Activated T-cell treated with anti-CD3 and anti-CD28 coated beads, Interleukin-2, amount 50 U/mL, for 24 hours (primary cell): Measurements from ENCODE around the gene TXNDC2.

Experiments
- DNase-seq: peaks from one replicate; pipeline ENCODE4 v3.0.0-alpha.2; 2020
- H3K27ac Mint-ChIP-seq: 2 replicates; pipeline ENCODE4 v1.8.0; 2020; ENCODE audit warnings: mild to moderate bottlenecking, mixed read lengths
- H3K27me3 Mint-ChIP-seq: 2 replicates; pipeline ENCODE4 v1.8.0; 2020; ENCODE audit warnings: mixed read lengths
- H3K36me3 Mint-ChIP-seq: 2 replicates; pipeline ENCODE4 v1.8.0; 2020; ENCODE audit warnings: low read depth, mixed read lengths
- H3K4me1 Mint-ChIP-seq: 2 replicates; pipeline ENCODE4 v1.8.0; 2020; ENCODE audit warnings: low read depth, mixed read lengths
- H3K4me3 Mint-ChIP-seq: 2 replicates; pipeline ENCODE4 v1.8.0; 2020; ENCODE audit warnings: mild to moderate bottlenecking, moderate library complexity, mixed read lengths
- H3K9me3 Mint-ChIP-seq: 2 replicates; pipeline ENCODE4 v1.8.0; 2020; ENCODE audit warnings: mixed read lengths

TXNDC2 gene

GRCh38 chr18:9868857-9869714 is 16.7 kb upstream of the TXNDC2 start:
- H3K36me3 Mint-ChIP-seq = no peaks in the 10 kb centered on the region
- no peak for DNase-seq
- no peak overlapping the region for H3K4me3 Mint-ChIP-seq
- H3K27me3 Mint-ChIP-seq = peaks cover 43% of the 10 kb centered on the region
- no peak overlapping the region for H3K27ac Mint-ChIP-seq
- H3K9me3 Mint-ChIP-seq = peaks cover 15% of the 10 kb centered on the region
- peaks cover 10% of the 10 kb centered on the region for H3K4me1 Mint-ChIP-seq

DNA sequence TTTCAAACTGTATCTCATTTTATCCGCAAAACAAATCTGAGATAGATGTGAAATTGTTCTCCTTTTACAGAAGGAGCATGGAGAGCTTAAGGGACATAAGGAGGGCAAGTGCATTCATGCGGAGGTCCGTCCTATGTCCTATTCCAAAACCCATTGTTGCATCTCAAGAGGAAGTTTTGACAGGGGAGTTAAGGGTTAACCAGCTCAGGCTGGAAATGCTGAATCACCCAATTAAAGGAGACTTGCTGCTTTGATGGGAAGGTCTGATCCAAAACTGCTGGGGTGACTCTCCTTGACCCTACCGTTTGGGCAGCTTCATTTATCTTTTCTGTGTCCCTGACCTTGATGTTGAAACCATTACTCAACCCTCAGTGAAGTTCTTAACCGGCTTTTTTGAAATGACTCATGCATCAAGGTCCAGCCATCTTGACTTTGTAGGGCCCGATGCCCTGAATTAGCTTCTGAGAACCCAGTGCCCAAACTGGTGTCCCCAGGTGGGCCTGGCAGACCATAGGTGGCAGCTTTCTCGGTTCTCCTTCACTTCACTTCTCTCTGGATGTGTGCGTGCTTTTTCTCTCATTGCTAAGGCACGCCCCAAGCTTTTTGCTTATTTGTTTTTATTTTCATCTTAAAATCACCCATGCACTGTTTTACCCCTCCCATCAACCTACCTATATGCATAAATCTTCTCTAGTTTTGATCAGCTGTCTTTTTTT is 15.9 kb upstream of the TXNDC2 start:
- H3K4me3 Mint-ChIP-seq = no peak overlapping the region
- no peak for DNase-seq
- peaks cover 10% of the 10 kb centered on the region for H3K4me1 Mint-ChIP-seq
- peaks cover 15% of the 10 kb centered on the region for H3K9me3 Mint-ChIP-seq
- no peak overlapping the region for H3K27ac Mint-ChIP-seq
- peaks cover 44% of the 10 kb centered on the region for H3K27me3 Mint-ChIP-seq
- no peaks in the 10 kb centered on the region for H3K36me3 Mint-ChIP-seq

DNA sequence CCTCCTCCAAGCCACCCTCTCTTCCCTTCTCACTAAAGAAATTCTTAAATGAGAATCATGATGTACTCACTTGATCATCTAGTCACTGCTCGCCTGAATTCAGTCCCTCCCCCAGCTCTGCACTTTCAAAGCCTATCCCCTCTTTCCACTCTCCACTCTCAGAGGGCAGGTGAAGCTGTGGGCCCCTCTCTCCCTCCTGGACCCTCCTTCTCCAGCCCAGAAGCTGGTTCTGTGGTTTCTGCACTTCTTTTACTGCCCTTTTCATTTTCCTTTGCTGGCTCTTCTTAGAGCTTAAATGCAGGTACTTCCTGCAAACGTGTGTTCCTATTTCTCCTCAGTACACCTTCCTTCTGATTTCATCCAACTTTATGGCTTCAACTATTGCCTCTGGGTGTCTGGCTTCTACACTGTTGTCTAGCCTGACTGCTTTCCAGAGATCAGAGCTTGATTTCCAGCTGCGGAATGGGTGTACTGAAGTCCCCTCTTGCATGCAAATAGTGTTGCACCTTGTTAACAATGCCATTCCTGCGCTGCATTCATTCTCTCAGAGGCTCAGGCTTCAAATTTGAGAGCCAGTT is 15.3 kb upstream of the TXNDC2 start:
- H3K27ac Mint-ChIP-seq = no peak overlapping the region
- H3K4me1 Mint-ChIP-seq = peaks cover 10% of the 10 kb centered on the region
- no peak overlapping the region for H3K4me3 Mint-ChIP-seq
- peaks cover 11% of the 10 kb centered on the region for H3K9me3 Mint-ChIP-seq
- no peak for DNase-seq
- peaks cover 41% of the 10 kb centered on the region for H3K27me3 Mint-ChIP-seq
- H3K36me3 Mint-ChIP-seq = no peaks in the 10 kb centered on the region

GRCh38 chr18:9871244-9871746 is 14.5 kb upstream of the TXNDC2 start:
- H3K27ac Mint-ChIP-seq = no peak overlapping the region
- H3K27me3 Mint-ChIP-seq = peaks cover 40% of the 10 kb centered on the region
- H3K4me3 Mint-ChIP-seq = no peak overlapping the region
- H3K4me1 Mint-ChIP-seq = peaks cover 11% of the 10 kb centered on the region
- DNase-seq = no peak
- no peaks in the 10 kb centered on the region for H3K36me3 Mint-ChIP-seq
- peaks cover 3% of the 10 kb centered on the region for H3K9me3 Mint-ChIP-seq

- no peaks in the 10 kb centered on the region for H3K9me3 Mint-ChIP-seq
- peaks cover 42% of the 10 kb centered on the region for H3K27me3 Mint-ChIP-seq
- no peak overlapping the region for H3K27ac Mint-ChIP-seq
- H3K4me1 Mint-ChIP-seq = peaks cover 25% of the 10 kb centered on the region
- no peaks in the 10 kb centered on the region for H3K36me3 Mint-ChIP-seq
- H3K4me3 Mint-ChIP-seq = no peak overlapping the region
- DNase-seq = no peak
Observed at GRCh38 chr18:9872823-9873222, 12.9 kb upstream of the TXNDC2 start.

DNA sequence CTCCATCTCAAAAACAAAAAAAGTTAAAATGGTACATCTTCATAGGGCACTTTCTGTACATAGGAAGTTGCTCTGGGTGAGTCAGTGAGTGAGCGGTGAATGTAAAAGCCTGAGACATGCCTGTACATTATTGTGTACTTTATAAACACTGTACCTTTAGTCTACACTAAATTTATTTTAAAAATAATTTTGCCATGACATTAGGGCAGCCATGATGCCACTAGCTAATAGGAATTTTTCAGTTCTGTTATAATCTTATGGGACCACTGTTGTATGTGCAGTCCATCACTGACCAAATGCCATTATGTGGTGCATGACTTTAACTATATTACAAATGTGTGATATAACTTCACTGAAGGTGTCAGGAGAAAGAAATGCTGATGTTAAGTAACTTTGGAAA is 11.0 kb upstream of the TXNDC2 start:
- Mint-ChIP-seq H3K4me3 (no peak overlapping the region), H3K4me1 (peaks cover 22% of the 10 kb centered on the region), H3K36me3 (no peaks in the 10 kb centered on the region), H3K27ac (no peak overlapping the region), H3K27me3 (peaks cover 31% of the 10 kb centered on the region), H3K9me3 (no peaks in the 10 kb centered on the region)
- DNase-seq = no peak

DNA sequence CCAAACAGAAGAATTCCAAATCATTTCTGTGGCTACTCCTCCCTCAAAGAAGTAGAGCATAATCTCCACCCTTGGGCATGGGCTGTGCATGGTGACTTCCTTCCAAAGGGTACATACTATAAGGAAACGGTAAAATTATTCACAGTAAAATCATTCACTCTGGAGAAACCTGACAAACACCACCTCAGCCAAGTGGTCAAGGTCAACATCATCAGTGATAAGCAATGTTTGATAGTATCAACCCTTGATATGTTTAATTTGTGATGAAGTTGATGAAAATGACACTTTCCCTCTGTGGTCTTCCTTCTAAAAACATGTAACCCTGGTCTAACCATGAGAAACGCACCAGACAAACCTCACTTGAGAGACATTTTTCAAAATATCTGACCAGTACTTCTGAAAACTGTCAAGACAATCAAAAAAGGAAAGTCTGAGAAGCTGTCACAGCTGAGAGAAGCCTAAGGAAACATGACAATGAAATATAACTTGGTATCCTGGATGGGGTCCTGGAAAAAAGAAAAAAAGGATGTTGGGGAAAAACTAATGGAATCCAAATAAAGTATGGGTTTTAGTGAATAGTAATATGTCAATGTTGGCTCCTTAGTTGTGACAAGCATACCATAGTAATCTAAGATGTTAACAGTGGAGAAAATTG is 9.4 kb upstream of the TXNDC2 start:
- Mint-ChIP-seq H3K27me3 (peaks cover 16% of the 10 kb centered on the region), H3K4me1 (peaks cover 15% of the 10 kb centered on the region), H3K36me3 (no peaks in the 10 kb centered on the region), H3K27ac (no peak overlapping the region), H3K9me3 (no peaks in the 10 kb centered on the region), H3K4me3 (no peak overlapping the region)
- DNase-seq = no peak

DNA sequence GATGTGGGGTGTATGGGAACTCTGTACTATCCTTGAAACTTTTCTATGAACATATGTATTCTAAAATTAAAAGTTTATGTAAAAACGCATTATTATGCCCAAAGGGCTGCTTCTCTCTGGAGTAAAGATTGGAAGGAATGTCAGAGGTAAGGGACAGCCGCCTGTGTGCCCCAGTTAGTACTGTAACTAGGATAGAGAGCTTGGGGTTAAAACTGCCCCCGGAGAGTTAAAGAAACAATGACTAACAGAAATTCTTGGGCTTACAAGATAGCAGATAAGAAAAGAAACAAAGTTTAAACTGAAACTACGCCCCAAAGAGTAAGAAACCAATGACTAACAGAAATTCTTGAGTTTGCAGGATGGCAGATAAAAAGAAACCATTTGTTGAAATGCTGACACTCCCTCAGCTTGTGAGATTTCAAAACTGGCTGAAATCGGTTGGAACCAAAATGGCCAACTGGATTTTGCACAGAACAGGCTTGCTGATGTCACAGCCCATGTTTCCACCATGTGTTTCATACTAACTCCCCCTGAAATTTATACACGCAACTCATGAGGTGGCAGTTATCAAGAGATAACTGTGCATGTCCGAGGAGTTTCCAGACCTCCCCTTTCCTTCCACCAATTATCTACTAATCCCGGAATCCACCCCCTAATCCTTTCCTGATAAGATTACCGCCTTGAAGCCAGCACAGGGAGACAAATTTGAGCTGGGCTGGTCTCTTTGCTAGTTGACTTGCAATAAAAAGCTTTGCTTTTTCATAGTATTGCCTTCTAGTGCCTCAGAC is 8.7 kb upstream of the TXNDC2 start:
- peak overlapping the region; percentile 2 for H3K27ac Mint-ChIP-seq
- peaks cover 15% of the 10 kb centered on the region for H3K4me1 Mint-ChIP-seq
- peaks cover 13% of the 10 kb centered on the region for H3K27me3 Mint-ChIP-seq
- H3K36me3 Mint-ChIP-seq = no peaks in the 10 kb centered on the region
- DNase-seq = no peak
- H3K9me3 Mint-ChIP-seq = no peaks in the 10 kb centered on the region
- no peak overlapping the region for H3K4me3 Mint-ChIP-seq

DNA sequence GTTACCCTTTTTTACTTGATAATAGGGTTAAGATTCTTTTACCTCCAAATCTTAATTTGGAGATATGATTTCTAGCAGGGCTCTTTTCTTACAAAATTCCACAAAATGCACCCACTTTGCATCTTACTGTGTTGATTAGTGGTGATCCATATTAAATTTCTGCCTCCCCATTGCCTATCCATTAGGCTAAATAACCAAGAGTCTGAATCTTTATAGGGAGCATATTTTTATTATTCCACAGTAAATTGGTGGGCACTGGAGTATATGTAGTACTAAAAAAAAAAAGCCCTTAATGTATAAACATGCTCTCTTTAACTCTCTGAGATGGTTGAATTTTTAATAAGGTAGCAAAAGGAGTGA is 8.1 kb upstream of the TXNDC2 start:
- H3K4me1 Mint-ChIP-seq = peaks cover 15% of the 10 kb centered on the region
- H3K27ac Mint-ChIP-seq = no peak overlapping the region
- H3K36me3 Mint-ChIP-seq = no peaks in the 10 kb centered on the region
- H3K9me3 Mint-ChIP-seq = no peaks in the 10 kb centered on the region
- no peak for DNase-seq
- no peak overlapping the region for H3K4me3 Mint-ChIP-seq
- H3K27me3 Mint-ChIP-seq = peaks cover 13% of the 10 kb centered on the region

DNA sequence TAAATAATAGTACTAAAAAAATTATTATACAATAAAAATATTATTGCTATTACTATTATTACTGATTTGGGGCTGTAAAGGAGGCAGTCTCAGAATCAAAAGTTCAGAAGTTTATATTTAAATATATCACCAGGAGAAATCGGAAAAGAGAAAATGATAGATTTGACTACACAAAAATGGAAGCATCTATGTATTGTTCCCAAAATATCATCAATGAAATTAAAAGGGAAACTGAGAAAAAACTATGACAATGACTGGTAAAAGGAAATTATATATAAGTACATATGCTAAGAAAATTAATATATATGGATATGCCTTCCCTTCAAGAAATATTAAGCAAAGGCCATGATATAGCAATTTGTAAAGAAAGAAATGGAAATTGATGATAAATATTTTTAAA is 7.7 kb upstream of the TXNDC2 start:
- no peak overlapping the region for H3K27ac Mint-ChIP-seq
- no peak overlapping the region for H3K4me3 Mint-ChIP-seq
- peaks cover 15% of the 10 kb centered on the region for H3K4me1 Mint-ChIP-seq
- H3K9me3 Mint-ChIP-seq = no peaks in the 10 kb centered on the region
- no peaks in the 10 kb centered on the region for H3K36me3 Mint-ChIP-seq
- H3K27me3 Mint-ChIP-seq = peaks cover 13% of the 10 kb centered on the region
- no peak for DNase-seq

DNA sequence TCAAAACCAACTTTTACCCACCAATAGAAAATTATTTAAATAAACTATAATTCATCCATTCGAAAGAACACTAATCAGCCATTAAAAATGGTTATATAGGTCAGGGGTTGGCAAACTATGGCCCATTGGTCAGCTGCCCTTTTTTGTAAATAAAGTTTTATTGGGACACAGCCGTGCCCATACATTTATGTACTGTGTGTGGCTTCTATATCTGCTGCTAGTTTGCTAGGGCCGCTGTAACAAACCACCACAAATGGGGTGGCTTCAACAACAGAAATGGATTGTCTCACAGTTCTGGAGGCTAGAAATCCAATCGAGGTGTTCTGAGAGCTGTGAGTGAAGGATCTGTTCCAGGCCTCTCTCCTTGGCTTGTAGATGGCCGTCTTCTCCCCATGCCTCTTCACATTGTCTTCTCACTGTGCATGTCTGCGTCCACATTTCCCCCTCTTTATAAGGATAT is 7.0 kb upstream of the TXNDC2 start:
- no peak for DNase-seq
- peaks cover 15% of the 10 kb centered on the region for H3K4me1 Mint-ChIP-seq
- no peak overlapping the region for H3K27ac Mint-ChIP-seq

GRCh38 chr18:9884090-9884489 is 1.7 kb upstream of the TXNDC2 start:
- no peaks in the 10 kb centered on the region for H3K9me3 Mint-ChIP-seq
- no peak overlapping the region for H3K27ac Mint-ChIP-seq
- H3K27me3 Mint-ChIP-seq = no peaks in the 10 kb centered on the region
- H3K36me3 Mint-ChIP-seq = no peaks in the 10 kb centered on the region
- no peak for DNase-seq
- no peaks in the 10 kb centered on the region for H3K4me1 Mint-ChIP-seq
- no peak overlapping the region for H3K4me3 Mint-ChIP-seq

More for the DNA sequence above, 7.0 kb upstream of the TXNDC2 start:
- Mint-ChIP-seq H3K36me3 (no peaks in the 10 kb centered on the region), H3K4me3 (no peak overlapping the region), H3K9me3 (no peaks in the 10 kb centered on the region), H3K27me3 (peaks cover 12% of the 10 kb centered on the region)

DNA sequence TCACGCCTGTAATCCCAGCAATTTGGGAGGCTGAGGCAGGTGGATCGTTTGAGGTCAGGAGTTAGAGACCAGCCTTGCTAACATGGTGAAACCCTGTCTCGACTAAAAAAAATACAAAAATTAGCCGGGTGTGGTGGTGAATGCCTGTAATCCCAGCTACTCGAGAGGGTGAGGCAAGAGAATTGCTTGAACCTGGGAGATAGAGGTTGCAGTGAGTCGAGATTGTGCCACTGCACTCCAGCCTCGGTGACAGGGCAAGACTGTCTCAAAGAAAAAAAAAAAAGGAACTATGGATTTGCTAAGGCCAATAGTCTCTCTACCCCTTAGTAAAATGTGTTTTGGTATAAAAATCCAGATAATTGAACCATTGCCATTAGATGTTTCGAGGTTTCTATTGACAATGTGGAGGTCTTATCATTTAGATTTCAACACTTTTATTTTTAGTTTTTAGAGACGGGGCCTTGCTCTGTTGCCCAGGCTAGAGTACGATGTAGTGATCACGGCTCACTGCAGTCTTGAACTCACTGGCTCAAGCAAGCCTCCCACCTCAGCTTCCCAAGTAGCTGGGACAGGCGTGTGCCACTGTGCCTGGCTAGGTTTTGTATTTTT is 1.1 kb upstream of the TXNDC2 start:
- Mint-ChIP-seq H3K9me3 (no peaks in the 10 kb centered on the region), H3K27me3 (no peaks in the 10 kb centered on the region), H3K36me3 (no peaks in the 10 kb centered on the region), H3K4me3 (no peak overlapping the region), H3K27ac (no peak overlapping the region), H3K4me1 (no peaks in the 10 kb centered on the region)
- no peak for DNase-seq
